IPS-NIHi11 (cell line): Measurements from ENCODE around the gene ACTN1.
"Not testable (repeated sequence)": the region's sequence is repeated elsewhere in the genome, so short reads cannot be mapped to it uniquely, and the experiment has no call there.

Experiments used
- DNase-seq: peaks from one replicate; pipeline ENCODE4 v3.0.0; 2012; ENCODE audit warnings: mixed read lengths, low spot score

Gene ACTN1

GRCh38 chr14:68979021-68979721 lies at the start of gene ACTN1:
ACTN1 (minus strand) TSS chr14:68979302; CDS start chr14:68979056, 246 bp downstream.
- DNase-seq = peak; percentile 94

- DNase-seq = no peak
Measured at GRCh38 chr14:69027242-69027913, 48.3 kb upstream of the ACTN1 start.

GRCh38 chr14:69023035-69023434 lies 43.9 kb upstream of the ACTN1 start:
- no peak for DNase-seq

GRCh38 chr14:69022093-69022492 lies 43.0 kb upstream of the ACTN1 start:
- DNase-seq = not testable (repeated sequence)

- peak; percentile 40 for DNase-seq
Measured at GRCh38 chr14:69017706-69018105, 38.6 kb upstream of the ACTN1 start.

GRCh38 chr14:69014829-69015259 lies 35.7 kb upstream of the ACTN1 start:
- DNase-seq = no peak

- DNase-seq = peak; percentile 66
Measured at GRCh38 chr14:69013943-69014782, 35.1 kb upstream of the ACTN1 start.

- no peak for DNase-seq
Measured at GRCh38 chr14:69012256-69012953, 33.3 kb upstream of the ACTN1 start.

- DNase-seq = no peak
Measured at GRCh38 chr14:69010648-69011047, 31.5 kb upstream of the ACTN1 start.

GRCh38 chr14:69008421-69008884 lies 29.4 kb upstream of the ACTN1 start:
- no peak for DNase-seq

GRCh38 chr14:69006346-69006745 lies 27.2 kb upstream of the ACTN1 start:
- no peak for DNase-seq

GRCh38 chr14:69005432-69006148 lies 26.5 kb upstream of the ACTN1 start:
- DNase-seq = peak; percentile 68

- no peak for DNase-seq
Measured at GRCh38 chr14:69004731-69005431, 25.8 kb upstream of the ACTN1 start.

- DNase-seq = no peak
Measured at GRCh38 chr14:69003626-69004025, 24.5 kb upstream of the ACTN1 start.

GRCh38 chr14:69002069-69002468 lies 23.0 kb upstream of the ACTN1 start:
- peak; percentile 57 for DNase-seq

- DNase-seq = no peak
Measured at GRCh38 chr14:69001375-69001774, 22.3 kb upstream of the ACTN1 start.

GRCh38 chr14:68998062-68998461 lies 19.0 kb upstream of the ACTN1 start:
- DNase-seq = no peak

GRCh38 chr14:68995731-68996130 lies 16.6 kb upstream of the ACTN1 start:
- no peak for DNase-seq

- DNase-seq = no peak
Measured at GRCh38 chr14:68994056-68994455, 15.0 kb upstream of the ACTN1 start.

- DNase-seq = peak; percentile 88
Measured at GRCh38 chr14:68987653-68988036, 8.5 kb upstream of the ACTN1 start.
